Testis (tissue), 3 donors: ENCODE data around the gene RPL9. TPM values are rescaled to one million over a fixed set of nuclear protein-coding genes. Genes with fewer than 3 reads are reported as not detected.

ENCODE experiments used
- DNase-seq: peaks from one replicate; pipeline ENCODE4 v3.0.0-alpha.2; 2019
- H3K27ac ChIP-seq, 2 donors: fragments of 200-600 bp; sonication (generic); one replicate each; pipeline ENCODE4 v1.5.1; 2019
- H3K27me3 ChIP-seq: fragments of 200-600 bp; sonication (generic); one replicate; pipeline ENCODE4 v1.5.1; 2019
- H3K36me3 ChIP-seq: fragments of 200-600 bp; sonication (generic); one replicate; pipeline ENCODE4 v1.5.1; 2017; ENCODE audit warnings: low read depth; ENCODE audit errors: missing control alignments
- H3K4me1 ChIP-seq: fragments of 200-600 bp; sonication (generic); one replicate; pipeline ENCODE4 v1.5.1; 2019
- H3K4me3 ChIP-seq, 2 donors: fragments of 200-600 bp; sonication (generic); one replicate each; pipeline ENCODE4 v1.5.1; 2017 to 2019
- H3K9me3 ChIP-seq: fragments of 200-600 bp; sonication (generic); one replicate; pipeline ENCODE4 v1.5.1; 2017
- CTCF ChIP-seq, 3 experiments: fragments of 450-650 bp in 2 of 3; fragments of 200-600 bp in 1 of 3; sonication (generic) in 1 of 3; IDR thresholded peaks; one replicate each; pipeline ENCODE4 v1.5.1; 2016 to 2019; ENCODE audit warnings: antibody characterized with exemption in 3 of 3, mild to moderate bottlenecking in 2 of 3, moderate library complexity in 1 of 3
- POLR2A ChIP-seq: fragments of 450-650 bp; IDR thresholded peaks from one replicate; pipeline ENCODE4 v1.6.1; 2017; ENCODE audit warnings: antibody characterized with exemption, mild to moderate bottlenecking, moderate library complexity
- WGBS, 2 donors: methylation state at CpG; one replicate each; pipeline ENCODE4 v1.1.5; 2018; 5-methylcytosine and 5-hydroxymethylcytosine counted together
- intact Hi-C: fragments of 100-400 bp; cut with DNase I; formaldehyde crosslinking; loops from one replicate; pipeline ENCODE4 v1.15.1; 2023; ENCODE audit warnings: low total_unique reads
- polyA plus RNA-seq: library from polyadenylated mRNA; stranded (reverse); fragments of 350-450 nt; fragmentation: Illumina TruSeq; extraction: RNeasy Lipid Tissue Mini Kit (QIAGEN cat#74804); gene quantifications from one replicate; pipeline ENCODE4 v1.2.3, GENCODE V29; 2014; ENCODE audit warnings: low read depth, low replicate concordance; ENCODE audit not compliant: insufficient read depth
- total RNA-seq, 2 donors: library from RNA; depleted of rRNA; stranded (reverse); fragments of >200 nt; gene quantifications; one replicate each; pipeline ENCODE4 v1.2.3, GENCODE V29; 2016

Gene RPL9
- total and polyA plus RNA-seq, 3 donors from 2014 or later = 755 to 1,315 (median 1,313) TPM

- Histone ChIP-seq H3K4me3 (peak overlapping the region; percentile 47 to 56), H3K4me1 (peaks cover 3% of the 10 kb centered on the region), H3K36me3 (no peaks in the 10 kb centered on the region), H3K9me3 (no peaks in the 10 kb centered on the region), H3K27ac (no peak overlapping the region), H3K27me3 (no peaks in the 10 kb centered on the region)
- TF ChIP-seq POLR2A = no peak
- no peak for TF ChIP-seq CTCF (IDR thresholded peaks at IDR 0.05)
- WGBS, 2 donors = 61 to 93% methylated on average over 3 to 20 of the region's 20 CpGs
- intact Hi-C loops = no loop called here
- DNase-seq = no peak
Measured at GRCh38 chr4:39446483-39446841, 12.3 kb downstream of the RPL9 start.

- Histone ChIP-seq H3K36me3 (no peaks in the 10 kb centered on the region), H3K27me3 (no peaks in the 10 kb centered on the region), H3K9me3 (no peaks in the 10 kb centered on the region), H3K4me1 (peaks cover 3% of the 10 kb centered on the region), H3K27ac (no peak overlapping the region), H3K4me3 (no peak overlapping the region)
- intact Hi-C loops = no loop called here
- TF ChIP-seq POLR2A (no peak), CTCF (IDR thresholded peaks at IDR 0.05) (no peak)
- 79 to 84% methylated on average over 4 of the region's 4 CpGs for WGBS, 2 donors
- no peak for DNase-seq
Measured at GRCh38 chr4:39442998-39443397, 15.7 kb downstream of the RPL9 start.

DNA sequence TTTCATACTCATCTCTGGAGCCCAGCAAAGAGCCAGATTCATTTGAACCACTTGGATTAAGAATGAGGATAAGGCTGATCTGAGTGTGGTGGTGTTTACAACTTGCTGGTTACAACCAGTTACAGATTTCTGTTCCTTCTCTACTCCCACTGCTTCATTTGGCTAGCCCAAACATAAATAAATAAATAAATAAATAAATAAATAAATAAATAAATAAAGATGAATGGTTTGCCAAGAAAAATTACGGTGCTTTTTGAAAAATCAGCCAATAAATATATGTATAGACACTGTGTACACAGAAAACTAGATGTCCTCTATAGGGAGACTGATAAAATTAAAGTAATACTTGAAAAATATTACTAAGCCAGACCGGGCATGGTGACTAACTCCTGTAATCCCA is 17.1 kb downstream of the RPL9 start:
- 57 to 90% methylated on average over 2 of the region's 2 CpGs for WGBS, 2 donors
- no peak overlapping the region for H3K27ac ChIP-seq
- TF ChIP-seq POLR2A (no peak), CTCF (IDR thresholded peaks at IDR 0.05) (no peak)
- no peak overlapping the region for H3K4me3 ChIP-seq
- intact Hi-C loops = no loop called here
- no peaks in the 10 kb centered on the region for H3K36me3 ChIP-seq
- no peaks in the 10 kb centered on the region for H3K27me3 ChIP-seq
- H3K9me3 ChIP-seq = no peaks in the 10 kb centered on the region
- H3K4me1 ChIP-seq = no peaks in the 10 kb centered on the region
- no peak for DNase-seq

- intact Hi-C loops = no loop called here
- H3K27ac ChIP-seq = no peak overlapping the region
- WGBS, 2 donors = 62% methylated on average over 7 of the region's 7 CpGs
- no peaks in the 10 kb centered on the region for H3K36me3 ChIP-seq
- TF ChIP-seq CTCF (IDR thresholded peaks at IDR 0.05) = no peak
- TF ChIP-seq POLR2A = no peak
- H3K9me3 ChIP-seq = no peaks in the 10 kb centered on the region
- H3K27me3 ChIP-seq = no peaks in the 10 kb centered on the region
- no peak overlapping the region for H3K4me3 ChIP-seq
- no peaks in the 10 kb centered on the region for H3K4me1 ChIP-seq
- DNase-seq = no peak
Measured at GRCh38 chr4:39435659-39436563, 22.8 kb downstream of the RPL9 start.
